HCT116 (cell line): Measurements from ENCODE around the gene CAMK2D. TPM values are rescaled to one million over a fixed set of nuclear protein-coding genes. Genes with fewer than 3 reads are reported as not detected.

Source experiments
- ATAC-seq: fragments of 200-7000 bp; cut with Tn5 transposase; 2 replicates; pipeline ENCODE4 v1.9.1; 2020; ENCODE audit warnings: mild to moderate bottlenecking, moderate library complexity
- BruUV-seq: library from RNA; stranded (reverse); fragments of 400-500 nt; replicated peaks from 2 replicates; lab custom pipeline; 2021; lab: Mats Ljungman, UMichigan
- CTCF ChIA-PET: fragments of 300-600 bp; sonication (Branson Sonifier 250); formaldehyde crosslinking; loops from one replicate; lab custom pipeline; 2021; ENCODE audit warnings: antibody characterized with exemption; lab: Charles Lee
- POLR2A ChIA-PET: fragments of 300-600, 350-600 bp; sonication (Branson Sonifier 250); formaldehyde crosslinking; loops from one replicate; lab custom pipeline; 2021; ENCODE audit warnings: antibody characterized with exemption; lab: Charles Lee
- RAD21 ChIA-PET, 2 experiments: fragments of 300-600 bp; sonication (Branson Sonifier 250); formaldehyde crosslinking; loops; one replicate each; lab custom pipeline; 2023; ENCODE audit warnings: low total read pairs in 2 of 2; ENCODE audit not compliant: uncharacterized antibody in 2 of 2, unreplicated experiment in 2 of 2, low non-redundant PET in 1 of 2; lab: Charles Lee
- DNase-seq: peaks from one replicate; pipeline ENCODE4 v3.0.0-alpha.2; 2010; ENCODE audit warnings: low read depth, low spot score
- H2AFZ ChIP-seq: fragments of 200-600 bp; shearing (Covaris generic), sonication (generic); 2 replicates; pipeline ENCODE4 v1.6.1; 2017; ENCODE audit warnings: low read depth, mixed run types, mixed read lengths, antibody characterized with exemption, low read length; ENCODE audit not compliant: poor library complexity, severe bottlenecking
- H3K27ac ChIP-seq: 2 replicates; pipeline ENCODE4 v1.5.1; 2012; ENCODE audit warnings: low read depth, low read length
- H3K27me3 ChIP-seq: fragments of 200-600 bp; sonication (generic); 2 replicates; pipeline ENCODE4 v1.6.1; 2016; ENCODE audit warnings: mixed run types, low read length, mixed read lengths; ENCODE audit not compliant: insufficient read depth
- H3K36me3 ChIP-seq, 2 experiments: fragments of 200-500 bp in 1 of 2; fragments of 200-600 bp in 1 of 2; sonication (Bioruptor generic) in 1 of 2; sonication (generic) in 1 of 2; 2 replicates each; pipeline versions ENCODE4 v1.5.1 to v1.6.1; 2014 to 2016; ENCODE audit warnings: low read length in 2 of 2, inconsistent platforms in 1 of 2, mixed read lengths in 1 of 2, mixed run types in 1 of 2; ENCODE audit not compliant: insufficient read depth in 2 of 2, control insufficient read depth in 1 of 2
- H3K4me1 ChIP-seq, 2 experiments: fragments of 200-600 bp in 1 of 2; sonication (generic) in 1 of 2; 2 replicates each; pipeline versions ENCODE4 v1.5.1 to v1.6.1; 2012 to 2017; ENCODE audit warnings: low read length in 2 of 2, inconsistent platforms in 1 of 2, mild to moderate bottlenecking in 1 of 2, mixed read lengths in 1 of 2, mixed run types in 1 of 2, moderate library complexity in 1 of 2; ENCODE audit not compliant: insufficient read depth in 2 of 2, control insufficient read depth in 1 of 2
- H3K4me2 ChIP-seq: fragments of 200-600 bp; sonication (generic); 2 replicates; pipeline ENCODE4 v1.6.1; 2017; ENCODE audit warnings: mixed run types, low read length, mixed read lengths
- H3K4me3 ChIP-seq, 2 experiments: fragments of 200-600 bp in 1 of 2; sonication (generic) in 1 of 2; replicated peaks in 1 of 2; 2 replicates each; pipeline ENCODE4 v1.5.1; 2011 to 2016; ENCODE audit warnings: low read length in 2 of 2, control low read depth in 1 of 2, low read depth in 1 of 2, mild to moderate bottlenecking in 1 of 2, mixed read lengths in 1 of 2, mixed run types in 1 of 2
- H3K79me2 ChIP-seq: fragments of 200-600 bp; sonication (generic); 2 replicates; pipeline ENCODE4 v1.6.1; 2017; ENCODE audit warnings: mild to moderate bottlenecking, mixed run types, low read length, moderate library complexity, mixed read lengths; ENCODE audit not compliant: insufficient read depth
- H3K9ac ChIP-seq: fragments of 200-600 bp; sonication (generic); 2 replicates; pipeline ENCODE4 v1.6.1; 2016; ENCODE audit warnings: low read length, mixed read lengths
- H3K9me2 ChIP-seq: fragments of 200-600 bp; sonication (generic), shearing (Covaris generic); 2 replicates; pipeline ENCODE4 v1.6.1; 2017; ENCODE audit warnings: mixed run types, mild to moderate bottlenecking, moderate library complexity; ENCODE audit not compliant: insufficient read depth
- H3K9me3 ChIP-seq, 2 experiments: fragments of 200-500 bp in 1 of 2; fragments of 200-600 bp in 1 of 2; sonication (Bioruptor generic) in 1 of 2; sonication (generic) in 1 of 2; 2 replicates each; pipeline ENCODE4 v1.6.1; 2014 to 2017; ENCODE audit warnings: low read length in 2 of 2, mixed read lengths in 2 of 2, inconsistent platforms in 1 of 2, low read depth in 1 of 2, mild to moderate bottlenecking in 1 of 2, mixed run types in 1 of 2, moderate library complexity in 1 of 2; ENCODE audit not compliant: control insufficient read depth in 1 of 2, insufficient read depth in 1 of 2
- H4K20me1 ChIP-seq: fragments of 200-600 bp; sonication (generic), shearing (Covaris generic); 2 replicates; pipeline ENCODE4 v1.6.1; 2017; ENCODE audit warnings: mixed run types, mild to moderate bottlenecking, moderate library complexity; ENCODE audit not compliant: insufficient read depth
- POLR2AphosphoS5 ChIP-seq: IDR thresholded peaks from 2 replicates; pipeline ENCODE4 v1.6.1; 2011; ENCODE audit warnings: mild to moderate bottlenecking, low read depth, low read length, moderate library complexity
- SRF ChIP-seq: IDR thresholded peaks from 2 replicates; pipeline ENCODE4 v1.6.1; 2012; ENCODE audit warnings: low read depth
- ZFX ChIP-seq: fragments of 450-650 bp; IDR thresholded peaks from 2 replicates; pipeline ENCODE4 v1.6.1; 2017
- intact Hi-C: fragments of 100-400 bp; cut with micrococcal nuclease; formaldehyde crosslinking; loops from 2 replicates; pipeline ENCODE4 v1.10.0; 2022
- total RNA-seq: library from RNA; stranded (reverse); gene quantifications from one replicate; pipeline ENCODE4 v1.2.1, GENCODE V29; 2021; ENCODE audit not compliant: unreplicated experiment
- TF ChIP-seq, protein P1 (sequence below): IDR thresholded peaks from 2 replicates; pipeline ENCODE4 v1.6.1; 2011; ENCODE audit warnings: mild to moderate bottlenecking, low read length, moderate library complexity; ENCODE audit not compliant: insufficient replicate concordance; ENCODE audit errors: extremely low read depth

The CAMK2D gene
- total RNA-seq, 1 experiment from 2014 or later: 67.0 TPM

DNA sequence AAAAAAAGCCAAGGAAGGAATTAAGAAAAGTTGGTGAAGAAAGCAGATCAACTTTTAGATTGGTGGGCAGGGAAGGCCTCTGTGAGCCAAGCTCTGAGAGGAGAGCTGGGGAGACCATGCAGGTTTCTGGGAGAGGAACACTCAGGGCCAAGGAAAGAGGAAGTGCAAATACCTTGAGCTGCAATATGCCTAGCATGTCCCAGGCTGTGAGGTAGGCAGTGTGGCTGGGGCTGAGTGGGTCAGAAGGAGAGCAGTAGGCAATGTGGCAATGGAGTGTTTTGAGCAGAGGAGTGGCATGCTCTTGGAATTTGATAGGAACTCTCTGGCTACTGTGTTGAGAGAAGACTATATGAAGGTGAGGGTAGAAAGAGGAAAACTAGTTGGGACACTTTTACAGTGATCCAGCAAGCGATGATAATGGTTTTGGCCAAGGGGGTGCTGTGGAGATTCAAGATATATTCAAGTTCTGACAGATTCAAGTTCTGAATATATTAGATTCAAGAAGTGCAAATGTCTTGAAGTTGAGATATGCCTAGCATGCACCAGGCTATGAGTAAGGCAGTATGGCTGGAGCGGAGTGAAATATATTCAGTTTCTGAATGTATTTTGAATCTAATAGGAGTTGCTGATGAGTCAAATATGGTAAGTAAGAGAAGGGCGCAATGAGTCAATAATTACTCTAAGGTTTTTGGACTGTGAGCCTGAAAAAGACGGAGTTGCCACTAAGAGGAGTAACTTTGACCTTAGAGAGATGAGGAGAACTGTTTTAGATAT is 172.5 kb downstream of the CAMK2D start:
- no peak for DNase-seq
- Histone ChIP-seq H2AFZ (no peak overlapping the region), H3K36me3 (no peaks in the 10 kb centered on the region), H3K9me2 (no peaks in the 10 kb centered on the region), H3K27me3 (no peaks in the 10 kb centered on the region), H3K9me3 (no peaks in the 10 kb centered on the region), H3K4me1 (peaks cover 13 to 15% of the 10 kb centered on the region in 2 experiments), H3K4me3 (no peak overlapping the region), H3K9ac (no peak overlapping the region), H4K20me1 (no peaks in the 10 kb centered on the region), H3K27ac (no peak overlapping the region), H3K4me2 (no peak overlapping the region), H3K79me2 (no peaks in the 10 kb centered on the region; the same call in 1 of the 2 replicates)
- CTCF ChIA-PET: no interaction called here
- BruUV-seq: no TSS peak
- RAD21 ChIA-PET: no interaction called here
- ATAC-seq: no peak
- no peak for TF ChIP-seq ZFX
- intact Hi-C loops: no loop called here
- POLR2A ChIA-PET: no interaction called here

DNA sequence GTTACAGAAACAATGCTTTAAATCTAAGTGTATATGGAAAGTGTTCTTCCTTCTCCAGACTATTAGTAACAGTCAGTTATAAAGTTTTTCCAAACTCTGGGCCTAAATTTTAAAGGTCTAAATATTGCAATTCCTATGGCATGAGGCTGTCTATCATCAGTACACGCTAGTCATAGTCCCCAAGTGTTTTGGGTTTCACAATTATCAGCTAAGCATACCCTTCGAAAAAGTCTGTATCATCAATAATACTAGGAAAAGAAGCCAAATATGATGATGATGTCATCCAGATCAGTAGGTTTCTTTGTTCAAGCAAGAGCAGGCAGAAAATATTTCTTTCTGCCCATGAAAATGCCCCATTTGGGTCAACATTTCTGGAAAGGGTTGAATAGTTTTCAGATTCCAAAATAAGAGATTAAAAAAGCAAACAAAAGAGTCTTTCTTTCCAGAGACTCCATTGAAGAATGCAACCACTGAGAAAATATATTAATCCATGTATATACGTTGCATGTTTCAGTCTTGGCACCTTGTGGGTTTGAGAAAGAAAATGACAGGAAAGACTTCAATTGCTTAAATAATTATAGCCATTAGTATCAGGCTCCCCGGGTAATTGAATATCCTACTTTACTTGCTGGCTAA is 173.8 kb downstream of the CAMK2D start:
- Histone ChIP-seq H3K4me2 (no peak overlapping the region), H2AFZ (no peak overlapping the region), H3K9ac (no peak overlapping the region), H3K79me2 (no peaks in the 10 kb centered on the region; the same call in 1 of the 2 replicates), H3K9me3 (no peaks in the 10 kb centered on the region), H3K36me3 (no peaks in the 10 kb centered on the region), H3K27ac (no peak overlapping the region), H3K4me3 (no peak overlapping the region), H3K4me1 (peaks cover 25 to 27% of the 10 kb centered on the region in 2 experiments), H3K9me2 (no peaks in the 10 kb centered on the region), H4K20me1 (no peaks in the 10 kb centered on the region), H3K27me3 (no peaks in the 10 kb centered on the region)
- TF ChIP-seq SRF (no peak), ZFX (no peak), POLR2AphosphoS5 (no peak)
- TF ChIP-seq, protein P1, sequence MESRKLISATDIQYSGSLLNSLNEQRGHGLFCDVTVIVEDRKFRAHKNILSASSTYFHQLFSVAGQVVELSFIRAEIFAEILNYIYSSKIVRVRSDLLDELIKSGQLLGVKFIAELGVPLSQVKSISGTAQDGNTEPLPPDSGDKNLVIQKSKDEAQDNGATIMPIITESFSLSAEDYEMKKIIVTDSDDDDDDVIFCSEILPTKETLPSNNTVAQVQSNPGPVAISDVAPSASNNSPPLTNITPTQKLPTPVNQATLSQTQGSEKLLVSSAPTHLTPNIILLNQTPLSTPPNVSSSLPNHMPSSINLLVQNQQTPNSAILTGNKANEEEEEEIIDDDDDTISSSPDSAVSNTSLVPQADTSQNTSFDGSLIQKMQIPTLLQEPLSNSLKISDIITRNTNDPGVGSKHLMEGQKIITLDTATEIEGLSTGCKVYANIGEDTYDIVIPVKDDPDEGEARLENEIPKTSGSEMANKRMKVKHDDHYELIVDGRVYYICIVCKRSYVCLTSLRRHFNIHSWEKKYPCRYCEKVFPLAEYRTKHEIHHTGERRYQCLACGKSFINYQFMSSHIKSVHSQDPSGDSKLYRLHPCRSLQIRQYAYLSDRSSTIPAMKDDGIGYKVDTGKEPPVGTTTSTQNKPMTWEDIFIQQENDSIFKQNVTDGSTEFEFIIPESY: no peak
- RAD21 ChIA-PET: no interaction called here
- DNase-seq: no peak
- CTCF ChIA-PET: no interaction called here
- intact Hi-C loops: no loop called here
- no TSS peak for BruUV-seq
- ATAC-seq: no peak
- POLR2A ChIA-PET: no interaction called here
